Stromal cell of bone marrow (primary cell): ENCODE data around the gene KCNAB1.

ENCODE experiments used
- DNase-seq: peaks from one replicate; pipeline ENCODE4 v3.0.0-alpha.2; 2012; ENCODE audit warnings: low read depth

KCNAB1 gene

GRCh38 chr3:156413293-156413892, 293.0 kb downstream of the KCNAB1 start:
- DNase-seq, result no peak

- DNase-seq, result no peak
Observed at GRCh38 chr3:156416846-156417558, 296.6 kb downstream of the KCNAB1 start.

- DNase-seq, result no peak
Observed at GRCh38 chr3:156417559-156418132, 297.3 kb downstream of the KCNAB1 start.

- DNase-seq, result no peak
Observed at GRCh38 chr3:156418428-156418827, 298.1 kb downstream of the KCNAB1 start.

- no peak for DNase-seq
Observed at GRCh38 chr3:156421534-156421933, 301.2 kb downstream of the KCNAB1 start.

- DNase-seq, result no peak
Observed at GRCh38 chr3:156424758-156425157, 304.4 kb downstream of the KCNAB1 start.

- no peak for DNase-seq
Observed at GRCh38 chr3:156425651-156426050, 305.3 kb downstream of the KCNAB1 start.

- no peak for DNase-seq
Observed at GRCh38 chr3:156429125-156429524, 308.7 kb downstream of the KCNAB1 start.

- DNase-seq, result no peak
Observed at GRCh38 chr3:156431334-156432124, 311.2 kb downstream of the KCNAB1 start.

GRCh38 chr3:156432563-156432962, 312.2 kb downstream of the KCNAB1 start:
- DNase-seq, result no peak

GRCh38 chr3:156433138-156433537, 312.8 kb downstream of the KCNAB1 start:
- DNase-seq, result no peak

- no peak for DNase-seq
Observed at GRCh38 chr3:156433910-156434309, 313.5 kb downstream of the KCNAB1 start.

GRCh38 chr3:156434921-156435320, 314.5 kb downstream of the KCNAB1 start:
- DNase-seq, result no peak

GRCh38 chr3:156443079-156443478, 322.7 kb downstream of the KCNAB1 start:
- DNase-seq, result no peak

- DNase-seq, result no peak
Observed at GRCh38 chr3:156445117-156446090, 325.0 kb downstream of the KCNAB1 start.

GRCh38 chr3:156448300-156448699, 327.9 kb downstream of the KCNAB1 start:
- no peak for DNase-seq

GRCh38 chr3:156449710-156450574, 329.6 kb downstream of the KCNAB1 start:
- no peak for DNase-seq

- DNase-seq, result no peak
Observed at GRCh38 chr3:156455839-156456238, 335.5 kb downstream of the KCNAB1 start.

- DNase-seq, result no peak
Observed at GRCh38 chr3:156456771-156457224, 336.4 kb downstream of the KCNAB1 start.

GRCh38 chr3:156459434-156459833, 339.1 kb downstream of the KCNAB1 start:
- no peak for DNase-seq
